ENCODE measurements around the gene MIOS. TPM values are rescaled to one million over a fixed set of nuclear protein-coding genes. Genes with fewer than 3 reads are reported as not detected.

MIOS gene
- total and polyA plus RNA-seq, 4 donors = 6.3 to 23.2 (median 19.5) TPM

DNA sequence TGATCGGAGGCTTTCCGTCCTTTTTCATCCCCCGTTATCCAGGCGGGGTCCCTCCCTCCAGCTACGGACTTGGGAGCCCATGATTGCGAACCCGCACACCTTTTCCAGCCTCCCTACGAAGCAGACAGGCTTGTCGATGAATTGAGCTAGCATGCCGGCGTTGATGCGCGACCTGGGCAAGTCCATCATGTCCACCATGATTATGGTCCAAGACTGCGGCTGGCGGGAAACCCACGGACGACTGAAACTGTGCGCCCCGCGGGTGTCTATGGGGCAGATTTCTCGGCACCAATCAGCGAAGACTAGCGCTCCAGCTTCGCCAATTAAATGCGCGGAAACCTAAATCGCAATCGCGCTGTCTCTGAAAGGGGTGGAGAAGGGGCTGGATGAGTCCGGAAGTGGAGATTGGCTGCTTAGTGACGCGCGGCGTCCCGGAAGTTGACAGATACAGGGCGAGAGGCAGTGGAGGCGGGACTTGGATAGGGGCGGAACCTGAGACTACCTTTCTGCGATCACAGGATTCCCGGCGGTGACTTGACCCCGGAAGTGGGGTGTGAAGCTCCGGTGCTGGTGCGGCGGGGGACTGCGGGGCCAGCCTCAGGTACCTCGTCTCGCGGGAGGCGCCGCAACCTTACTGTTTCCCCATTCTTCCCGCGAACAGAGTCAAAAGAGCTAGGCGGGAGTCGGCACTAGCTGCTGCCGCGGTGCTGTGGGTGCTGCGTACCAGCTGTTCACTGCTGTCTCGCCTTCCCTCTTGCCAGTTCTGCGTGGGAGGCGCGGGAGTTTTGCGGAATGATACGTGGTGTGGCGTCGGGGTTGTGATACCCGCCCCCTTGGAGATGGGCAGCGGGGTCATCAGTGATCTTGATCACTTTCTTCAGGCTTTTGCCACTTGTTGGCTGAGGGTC lies 73.8 kb downstream of the MIOS start, which contains the start of gene UMAD1:
UMAD1 (plus strand) TSS at position 532 of the 908 bp plus-strand sequence. CDS start 32,620 bp downstream, outside the sequence.
- peak within 1 kb of the TSS; percentile 3 to 68 for H3K27ac ChIP-seq (ENCODE audit: low read depth in 1 of 2, low read length in 2 of 2)
- no peaks in the 10 kb centered on the region for H3K9me3 ChIP-seq (ENCODE audit: control insufficient read depth, low read length)
- peak; percentile 99 for DNase-seq
- peak; percentile 100 for ATAC-seq (ENCODE audit: low FRiP score)
- H3K4me1 ChIP-seq (ENCODE audit: control insufficient read depth in 1 of 2, insufficient read depth in 2 of 2, low read length in 2 of 2) = peaks cover 0 to 2% of the 10 kb centered on the region in 2 donors
- no peaks in the 10 kb centered on the region for H3K36me3 ChIP-seq (ENCODE audit: control insufficient read depth in 1 of 2, insufficient read depth in 2 of 2, low read length in 1 of 2)
- H3K4me3 ChIP-seq (ENCODE audit: low read length in 2 of 2) = peak within 1 kb of the TSS; percentile 46 to 82
- intact Hi-C loops (cut with DNase I) = loop anchor here (2.0 to 10.0 kb wide), 2 partner anchors 74 to 456 kb away; partner anchors contain the start of genes C1GALT1 (in 1 of the 2) and MIOS (in 1 of the 2)
- WGBS, 2 donors = 0% methylated on average over 67 to 68 of the region's 68 CpGs
- H3K27me3 ChIP-seq (ENCODE audit: control insufficient read depth in 1 of 2, insufficient read depth in 2 of 2, low read length in 1 of 2) = no peaks in the 10 kb centered on the region

DNA sequence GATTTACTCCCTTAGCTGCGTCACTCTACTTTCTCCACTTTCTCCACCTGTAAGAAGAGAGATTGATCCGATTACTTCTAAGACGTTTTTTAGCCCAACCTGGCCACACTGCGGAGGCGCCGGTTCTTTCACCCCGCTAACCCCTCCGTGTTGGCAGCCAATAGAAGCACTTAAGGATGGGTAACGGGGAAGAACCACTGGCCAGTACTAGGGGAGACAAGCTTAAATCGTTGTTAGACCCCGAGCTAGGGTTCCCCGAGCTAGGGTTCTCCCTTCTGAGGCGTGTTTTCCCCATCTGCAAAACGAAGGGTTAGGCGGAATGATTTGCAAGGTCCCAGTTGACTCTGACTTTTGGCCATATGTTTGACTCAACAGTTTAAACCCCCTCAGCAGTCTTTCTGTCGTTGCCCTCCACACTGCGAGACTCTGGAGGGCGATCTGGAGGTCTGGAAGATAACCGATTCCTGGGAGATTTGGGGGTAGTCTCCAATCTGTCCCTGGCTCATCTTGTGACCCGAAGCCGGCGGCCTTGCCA lies 74.5 kb downstream of the MIOS start:
- intact Hi-C loops (cut with DNase I) = loop anchor here (2.0 to 10.0 kb wide), 2 partner anchors 74 to 456 kb away; partner anchors contain the start of genes C1GALT1 (in 1 of the 2) and MIOS (in 1 of the 2)
- no peak overlapping the region for H3K27ac ChIP-seq (ENCODE audit: low read depth in 1 of 2, low read length in 2 of 2)

DNA sequence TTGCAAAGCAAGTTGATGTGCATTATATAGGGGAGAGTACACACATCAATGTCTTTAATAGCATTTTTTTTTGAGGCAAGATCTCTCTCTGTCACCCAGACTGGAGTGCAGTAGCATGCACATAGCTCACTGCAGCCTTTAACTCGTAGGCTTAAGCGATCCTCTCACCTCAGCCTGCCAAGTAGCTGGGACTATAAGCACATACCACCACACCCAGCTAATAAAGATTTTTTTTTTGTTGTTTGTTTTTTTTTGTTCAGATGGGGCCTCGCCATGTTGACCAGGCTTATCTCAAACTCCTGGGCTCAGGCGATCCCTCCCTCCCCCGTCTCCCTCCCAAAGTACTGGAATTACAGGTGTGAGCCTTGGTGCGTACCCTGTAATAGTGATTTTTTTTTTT lies 75.4 kb downstream of the MIOS start:
- H3K4me3 ChIP-seq (ENCODE audit: low read length in 2 of 2) = no peak overlapping the region
- H3K9me3 ChIP-seq (ENCODE audit: control insufficient read depth, low read length) = no peaks in the 10 kb centered on the region
- WGBS, 2 donors = 91 to 98% methylated on average over 6 of the region's 6 CpGs
- peaks cover 0 to 2% of the 10 kb centered on the region in 2 donors for H3K4me1 ChIP-seq (ENCODE audit: control insufficient read depth in 1 of 2, insufficient read depth in 2 of 2, low read length in 2 of 2)
- H3K27ac ChIP-seq (ENCODE audit: low read depth in 1 of 2, low read length in 2 of 2) = no peak overlapping the region
- H3K27me3 ChIP-seq (ENCODE audit: control insufficient read depth in 1 of 2, insufficient read depth in 2 of 2, low read length in 1 of 2) = no peaks in the 10 kb centered on the region
- DNase-seq = no peak
- intact Hi-C loops (cut with DNase I) = loop anchor here in 1 of 2 donors (10.0 kb wide), 1 partner anchor 457 kb away; the partner anchor contains the start of gene C1GALT1
- H3K36me3 ChIP-seq (ENCODE audit: control insufficient read depth in 1 of 2, insufficient read depth in 2 of 2, low read length in 1 of 2) = no peaks in the 10 kb centered on the region
- no peak for ATAC-seq (ENCODE audit: low FRiP score)

More for the DNA sequence above, 74.5 kb downstream of the MIOS start:
- WGBS, 2 donors = 4% methylated on average over 22 of the region's 22 CpGs
- no peak for DNase-seq
- peak; percentile 6 for ATAC-seq (ENCODE audit: low FRiP score)
- Histone ChIP-seq H3K36me3 (ENCODE audit: control insufficient read depth in 1 of 2, insufficient read depth in 2 of 2, low read length in 1 of 2) (no peaks in the 10 kb centered on the region), H3K9me3 (ENCODE audit: control insufficient read depth, low read length) (no peaks in the 10 kb centered on the region), H3K27me3 (ENCODE audit: control insufficient read depth in 1 of 2, insufficient read depth in 2 of 2, low read length in 1 of 2) (no peaks in the 10 kb centered on the region), H3K4me1 (ENCODE audit: control insufficient read depth in 1 of 2, insufficient read depth in 2 of 2, low read length in 2 of 2) (peaks cover 0 to 2% of the 10 kb centered on the region in 2 donors), H3K4me3 (ENCODE audit: low read length in 2 of 2) (peak overlapping the region; percentile 45 to 59)

DNA sequence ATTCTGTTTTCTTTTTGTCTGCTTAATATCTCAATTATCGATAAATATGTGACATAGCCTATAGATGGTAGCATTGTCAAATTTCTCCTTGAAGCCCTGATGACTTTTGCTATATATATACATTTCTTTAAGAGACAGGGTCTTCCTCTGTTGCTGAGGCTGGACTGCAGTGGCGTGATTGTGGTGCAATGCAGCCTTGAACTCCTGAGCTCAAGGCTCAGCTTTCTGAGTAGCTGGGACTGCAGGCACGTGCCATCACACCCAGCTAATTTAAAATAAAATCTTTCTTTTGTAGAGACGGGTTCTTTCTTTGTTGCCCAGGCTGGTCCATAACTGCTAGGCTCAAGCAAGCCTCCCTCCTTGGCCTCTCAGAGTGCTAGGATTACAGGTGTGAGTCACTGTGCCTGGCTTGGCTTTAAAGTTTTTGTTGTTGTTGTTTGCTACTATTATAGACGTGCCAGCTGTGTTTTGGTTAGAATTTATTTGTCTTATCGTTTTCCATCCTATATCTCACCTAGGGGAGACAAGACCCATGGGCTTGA lies 80.9 kb downstream of the MIOS start:
- H3K9me3 ChIP-seq (ENCODE audit: control insufficient read depth, low read length) = no peaks in the 10 kb centered on the region
- 78 to 79% methylated on average over 6 of the region's 6 CpGs for WGBS, 2 donors
- intact Hi-C loops (cut with DNase I) = loop anchor here in 1 of 2 donors (10.0 kb wide), 1 partner anchor 463 kb away; the partner anchor contains the start of gene C1GALT1

DNA sequence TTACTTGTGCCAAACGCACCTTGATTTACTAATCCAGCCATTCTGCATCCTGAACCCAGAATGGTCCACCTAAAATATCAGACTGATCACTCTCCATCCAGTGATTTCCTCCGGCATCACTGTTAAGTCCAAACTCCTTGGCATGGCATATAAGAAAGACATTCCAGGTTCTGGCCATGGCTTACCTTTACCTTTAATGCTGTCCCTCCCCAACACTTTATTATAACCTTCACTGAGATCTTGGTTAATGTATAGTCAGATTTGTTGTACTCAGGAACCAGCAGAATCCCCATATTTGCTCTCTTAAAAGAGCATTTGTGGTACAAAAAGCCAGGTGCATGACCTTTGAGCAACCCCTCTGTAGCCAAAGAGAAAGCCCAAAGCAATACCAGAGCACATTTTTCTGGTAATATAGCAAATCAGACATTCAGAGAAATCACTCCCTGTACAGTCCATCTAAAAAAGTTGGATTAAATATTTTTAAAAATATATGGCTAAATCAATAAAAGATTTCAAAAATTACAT lies 84.1 kb downstream of the MIOS start:
- Histone ChIP-seq H3K27ac (ENCODE audit: low read depth in 1 of 2, low read length in 2 of 2) (no peak overlapping the region), H3K4me1 (ENCODE audit: control insufficient read depth in 1 of 2, insufficient read depth in 2 of 2, low read length in 2 of 2) (no peaks in the 10 kb centered on the region), H3K27me3 (ENCODE audit: control insufficient read depth in 1 of 2, insufficient read depth in 2 of 2, low read length in 1 of 2) (no peaks in the 10 kb centered on the region), H3K9me3 (ENCODE audit: control insufficient read depth, low read length) (no peaks in the 10 kb centered on the region), H3K4me3 (ENCODE audit: low read length in 2 of 2) (no peak overlapping the region), H3K36me3 (ENCODE audit: control insufficient read depth in 1 of 2, insufficient read depth in 2 of 2, low read length in 1 of 2) (no peaks in the 10 kb centered on the region)
- no peak for ATAC-seq (ENCODE audit: low FRiP score)
- DNase-seq = no peak
- intact Hi-C loops (cut with DNase I) = no loop called here
- 97 to 100% methylated on average over 2 of the region's 2 CpGs for WGBS, 2 donors

More for the DNA sequence above, 80.9 kb downstream of the MIOS start:
- H3K27me3 ChIP-seq (ENCODE audit: control insufficient read depth in 1 of 2, insufficient read depth in 2 of 2, low read length in 1 of 2) = no peaks in the 10 kb centered on the region
- DNase-seq (no peak), ATAC-seq (ENCODE audit: low FRiP score) (no peak)
- no peaks in the 10 kb centered on the region for H3K36me3 ChIP-seq (ENCODE audit: control insufficient read depth in 1 of 2, insufficient read depth in 2 of 2, low read length in 1 of 2)
- no peak overlapping the region for H3K4me3 ChIP-seq (ENCODE audit: low read length in 2 of 2)
- H3K4me1 ChIP-seq (ENCODE audit: control insufficient read depth in 1 of 2, insufficient read depth in 2 of 2, low read length in 2 of 2) = no peaks in the 10 kb centered on the region
- no peak overlapping the region for H3K27ac ChIP-seq (ENCODE audit: low read depth in 1 of 2, low read length in 2 of 2)

DNA sequence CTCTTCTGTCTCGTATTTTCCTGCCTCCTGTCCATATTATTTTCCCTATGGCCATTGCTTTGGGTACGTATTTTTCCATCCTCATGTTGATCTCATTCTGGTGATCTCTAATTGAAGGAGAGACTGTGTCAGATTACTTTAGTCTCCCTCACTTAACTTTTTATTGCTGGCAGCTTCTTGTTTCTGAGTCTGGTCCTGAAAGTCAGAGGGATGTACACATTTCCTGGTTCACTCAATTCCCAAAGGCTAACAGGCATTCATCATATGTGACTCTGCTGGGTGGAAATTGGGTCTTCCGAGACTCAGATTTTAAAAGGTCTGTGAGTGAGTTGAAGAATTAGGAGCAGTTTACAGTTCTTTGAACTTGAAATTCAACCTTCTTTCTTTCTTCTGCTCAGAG lies 84.8 kb downstream of the MIOS start:
- WGBS, 2 donors = 62 to 83% methylated on average over 3 of the region's 3 CpGs

DNA sequence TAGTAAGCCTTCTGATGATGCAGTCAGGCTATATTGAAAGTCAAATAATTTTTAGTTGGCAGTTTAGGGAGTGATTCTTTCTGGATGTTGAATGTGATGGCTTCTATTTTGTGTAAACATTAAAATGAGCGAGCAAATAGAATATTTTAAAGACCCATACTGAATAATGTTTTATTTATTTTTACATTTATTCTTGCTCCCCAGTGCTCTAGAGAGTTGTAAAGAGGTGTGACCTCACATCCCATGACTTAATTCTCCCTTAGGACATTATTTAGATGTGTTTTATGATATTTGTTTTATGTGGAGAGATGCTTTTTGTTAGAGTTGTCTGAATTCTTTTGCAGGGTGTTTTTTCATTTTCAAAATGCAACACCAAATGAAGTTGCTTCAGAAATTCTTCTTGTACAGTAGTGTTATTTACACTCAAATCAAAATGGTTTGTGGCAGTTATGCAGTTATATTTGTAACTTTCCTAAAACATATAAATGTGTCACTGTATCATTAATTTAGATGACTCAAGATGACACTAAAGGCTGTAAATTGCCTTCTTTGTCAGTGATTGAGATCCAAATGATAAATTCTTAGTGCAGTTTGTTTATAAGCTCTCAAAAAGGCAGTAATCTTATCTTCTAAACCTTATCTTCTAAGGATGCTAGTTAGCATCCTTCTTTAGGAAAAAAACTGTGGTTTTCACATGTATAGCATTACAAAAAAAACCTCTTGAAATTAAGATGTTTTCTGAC lies 86.3 kb downstream of the MIOS start:
- Histone ChIP-seq H3K4me3 (ENCODE audit: low read length in 2 of 2) (no peak overlapping the region), H3K36me3 (ENCODE audit: control insufficient read depth in 1 of 2, insufficient read depth in 2 of 2, low read length in 1 of 2) (no peaks in the 10 kb centered on the region), H3K4me1 (ENCODE audit: control insufficient read depth in 1 of 2, insufficient read depth in 2 of 2, low read length in 2 of 2) (no peaks in the 10 kb centered on the region), H3K9me3 (ENCODE audit: control insufficient read depth, low read length) (no peaks in the 10 kb centered on the region), H3K27me3 (ENCODE audit: control insufficient read depth in 1 of 2, insufficient read depth in 2 of 2, low read length in 1 of 2) (no peaks in the 10 kb centered on the region), H3K27ac (ENCODE audit: low read depth in 1 of 2, low read length in 2 of 2) (no peak overlapping the region)
- intact Hi-C loops (cut with DNase I) = no loop called here
- 78 to 80% methylated on average over 1 of the region's 1 CpG for WGBS, 2 donors
- ATAC-seq (ENCODE audit: low FRiP score) (no peak), DNase-seq (no peak)

More for the DNA sequence above, 84.8 kb downstream of the MIOS start:
- no peak overlapping the region for H3K27ac ChIP-seq (ENCODE audit: low read depth in 1 of 2, low read length in 2 of 2)
- no peaks in the 10 kb centered on the region for H3K27me3 ChIP-seq (ENCODE audit: control insufficient read depth in 1 of 2, insufficient read depth in 2 of 2, low read length in 1 of 2)
- intact Hi-C loops (cut with DNase I) = no loop called here
- H3K9me3 ChIP-seq (ENCODE audit: control insufficient read depth, low read length) = no peaks in the 10 kb centered on the region
- no peak for ATAC-seq (ENCODE audit: low FRiP score)
- H3K36me3 ChIP-seq (ENCODE audit: control insufficient read depth in 1 of 2, insufficient read depth in 2 of 2, low read length in 1 of 2) = no peaks in the 10 kb centered on the region
- DNase-seq = no peak
- H3K4me3 ChIP-seq (ENCODE audit: low read length in 2 of 2) = no peak overlapping the region
- no peaks in the 10 kb centered on the region for H3K4me1 ChIP-seq (ENCODE audit: control insufficient read depth in 1 of 2, insufficient read depth in 2 of 2, low read length in 2 of 2)
